GM12892 (cell line): ENCODE results near the gene PAK1IP1.

Experiments used
- POLR2A ChIP-seq: IDR thresholded peaks from 2 replicates; pipeline ENCODE4 v1.6.1; 2011; ENCODE audit warnings: low read depth, low read length, control low read depth
- POLR2AphosphoS5 ChIP-seq: IDR thresholded peaks from 2 replicates; pipeline ENCODE4 v1.6.1; 2011; ENCODE audit warnings: low read depth, low read length, control low read depth
- TAF1 ChIP-seq: IDR thresholded peaks from 2 replicates; pipeline ENCODE4 v1.6.1; 2011; ENCODE audit warnings: low read depth, mild to moderate bottlenecking, control low read depth, low read length, borderline replicate concordance

- TF ChIP-seq POLR2AphosphoS5 (no peak), POLR2A (no peak), TAF1 (no peak)
These were observed 32.0 kb upstream of the PAK1IP1 start for GRCh38 chr6:10662742-10663141.
